HFF-Myc (cell line): Measurements from ENCODE around the gene ATP4A.
A peak's percentile ranks its signal among the peaks of the same experiment; 100 is the strongest.
"Not testable (repeated sequence)": the region's sequence is repeated elsewhere in the genome, so short reads cannot be mapped to it uniquely, and the experiment has no call there.

Experiments used
- DNase-seq: peaks from one replicate; pipeline ENCODE4 v3.0.0-alpha.2; 2011; ENCODE audit warnings: low read depth; ENCODE audit errors: extremely low read depth
- H3K4me3 ChIP-seq: replicated peaks from 2 replicates; pipeline ENCODE4 v1.5.1; 2011; ENCODE audit warnings: low read depth, mild to moderate bottlenecking, control low read depth, low read length
- TF ChIP-seq, protein P1 (sequence below): IDR thresholded peaks from 2 replicates; pipeline ENCODE4 v1.5.1; 2012; ENCODE audit warnings: mild to moderate bottlenecking, low read depth, low read length, control low read depth; ENCODE audit errors: missing control alignments

Gene ATP4A

DNA sequence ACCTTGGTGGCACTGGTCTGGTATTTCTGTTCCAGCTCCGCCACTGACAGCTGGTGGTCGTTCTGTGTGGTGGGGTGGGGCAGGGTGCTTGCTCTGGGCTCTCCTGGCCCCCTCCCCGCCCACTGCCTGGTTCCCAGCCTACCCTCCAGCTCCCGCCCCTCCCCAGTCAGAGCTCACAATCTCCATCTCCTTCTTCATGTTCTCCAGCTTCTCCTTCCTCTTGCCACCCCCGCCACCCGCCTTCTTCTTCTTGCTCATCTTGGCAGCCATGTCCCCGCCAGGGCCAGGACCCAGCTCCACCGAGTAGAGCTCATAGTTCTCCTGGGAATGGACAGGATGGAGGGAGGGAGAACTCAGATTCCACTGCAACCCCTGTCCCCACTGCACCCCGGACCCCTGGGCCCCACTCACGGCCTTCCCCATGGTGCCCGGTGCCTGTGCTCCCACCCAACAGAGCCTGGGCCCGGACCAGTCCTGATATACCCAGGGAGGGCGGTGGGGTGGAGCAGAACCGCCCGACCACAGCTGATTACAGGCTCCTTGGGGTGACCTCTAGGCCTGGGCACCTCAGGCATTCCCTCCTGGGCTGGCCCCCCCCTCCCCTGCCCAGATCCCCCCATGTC, at the start of gene ATP4A:
ATP4A (minus strand) TSS at position 452 of the 623 bp plus-strand sequence; CDS start at position 423, 29 bp downstream.
- no peak within 1 kb of the TSS for H3K4me3 ChIP-seq
- TF ChIP-seq, protein P1, sequence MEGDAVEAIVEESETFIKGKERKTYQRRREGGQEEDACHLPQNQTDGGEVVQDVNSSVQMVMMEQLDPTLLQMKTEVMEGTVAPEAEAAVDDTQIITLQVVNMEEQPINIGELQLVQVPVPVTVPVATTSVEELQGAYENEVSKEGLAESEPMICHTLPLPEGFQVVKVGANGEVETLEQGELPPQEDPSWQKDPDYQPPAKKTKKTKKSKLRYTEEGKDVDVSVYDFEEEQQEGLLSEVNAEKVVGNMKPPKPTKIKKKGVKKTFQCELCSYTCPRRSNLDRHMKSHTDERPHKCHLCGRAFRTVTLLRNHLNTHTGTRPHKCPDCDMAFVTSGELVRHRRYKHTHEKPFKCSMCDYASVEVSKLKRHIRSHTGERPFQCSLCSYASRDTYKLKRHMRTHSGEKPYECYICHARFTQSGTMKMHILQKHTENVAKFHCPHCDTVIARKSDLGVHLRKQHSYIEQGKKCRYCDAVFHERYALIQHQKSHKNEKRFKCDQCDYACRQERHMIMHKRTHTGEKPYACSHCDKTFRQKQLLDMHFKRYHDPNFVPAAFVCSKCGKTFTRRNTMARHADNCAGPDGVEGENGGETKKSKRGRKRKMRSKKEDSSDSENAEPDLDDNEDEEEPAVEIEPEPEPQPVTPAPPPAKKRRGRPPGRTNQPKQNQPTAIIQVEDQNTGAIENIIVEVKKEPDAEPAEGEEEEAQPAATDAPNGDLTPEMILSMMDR, result no peak
- DNase-seq, result no peak

DNA sequence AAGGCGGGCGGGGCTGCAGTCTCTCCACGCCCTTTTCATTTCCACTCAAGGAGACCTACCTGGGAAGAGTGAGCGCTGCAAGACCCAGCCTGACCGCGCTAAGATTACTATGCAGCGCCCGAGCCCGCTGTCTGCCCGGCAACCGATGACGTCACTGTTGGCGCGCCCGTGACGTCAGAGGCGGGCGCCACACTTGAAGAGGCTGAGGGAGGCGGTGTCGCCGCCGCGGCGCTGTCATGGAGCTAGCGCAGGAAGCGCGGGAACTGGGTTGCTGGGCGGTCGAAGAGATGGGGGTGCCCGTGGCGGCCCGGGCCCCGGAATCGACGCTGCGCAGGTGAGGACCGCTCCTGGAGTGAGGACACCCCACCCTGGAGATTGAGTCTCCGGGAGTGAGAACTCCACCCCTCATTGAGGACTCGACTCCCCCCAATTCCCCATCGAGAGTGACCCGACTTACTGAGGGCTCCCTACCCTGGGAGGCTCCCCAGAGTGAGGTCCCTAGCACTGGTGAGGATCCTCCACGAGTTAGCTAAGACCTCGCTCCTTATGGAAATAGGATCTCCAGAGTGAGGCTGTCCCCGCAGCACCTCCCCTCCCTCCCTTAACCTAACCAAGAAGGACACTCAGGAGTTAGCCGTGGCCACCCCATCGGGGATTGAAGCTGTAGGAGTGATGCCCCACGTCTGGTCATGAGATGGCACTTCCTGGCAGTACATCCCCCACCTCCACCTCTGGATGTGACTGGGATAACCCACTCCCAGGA, 49.3 kb upstream of the ATP4A start, which contains the start of gene HAUS5:
HAUS5 (plus strand) TSS at position 177 of the 763 bp plus-strand sequence; CDS start at position 237, 60 bp downstream.
- H3K4me3 ChIP-seq, result peak within 1 kb of the TSS; percentile 73
- TF ChIP-seq, protein P1, result no peak
- peak; percentile 68 for DNase-seq

DNA sequence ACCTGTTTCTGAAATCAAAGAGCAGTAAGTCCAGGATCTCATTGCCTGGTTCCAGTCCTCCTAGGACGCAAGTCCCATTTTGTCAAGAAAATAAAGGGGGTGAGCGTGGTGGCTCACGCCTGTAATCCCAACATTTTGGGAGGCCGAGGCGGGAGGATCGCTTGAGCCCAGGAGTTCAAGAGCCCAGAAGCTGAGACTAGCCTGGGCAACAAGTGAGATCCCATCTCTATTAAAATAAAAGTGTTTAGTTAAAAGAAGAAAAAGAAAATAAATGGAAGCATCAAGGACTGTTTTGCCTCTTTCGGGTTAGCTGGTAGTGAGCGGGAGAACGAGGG, 48.7 kb upstream of the ATP4A start:
- peak overlapping the region; percentile 73 for H3K4me3 ChIP-seq
- DNase-seq, result no peak
- TF ChIP-seq, protein P1, result no peak

DNA sequence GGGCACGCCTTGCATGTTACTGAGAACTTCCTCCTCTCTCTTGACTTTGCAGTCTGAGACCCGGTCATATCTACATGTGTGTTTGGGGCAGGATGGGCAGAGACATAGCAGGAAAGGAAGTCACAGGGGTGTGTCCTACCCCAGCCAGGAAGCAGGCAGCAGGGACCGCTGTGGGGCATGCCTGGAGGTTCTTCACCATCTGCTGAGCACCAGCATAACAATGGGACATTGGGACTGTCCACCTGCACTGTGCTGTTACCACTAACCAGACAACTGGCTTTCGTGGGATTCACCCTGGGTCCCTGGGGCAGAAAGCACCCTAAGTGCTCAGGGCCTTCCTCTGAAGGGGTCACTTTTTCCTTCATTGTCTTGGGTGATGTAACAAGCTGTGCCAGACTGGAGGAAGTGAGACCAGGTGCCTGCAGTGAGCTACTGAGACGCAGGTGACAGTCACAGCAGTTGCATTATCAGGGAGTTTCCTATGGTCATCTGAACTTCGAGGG, 46.4 kb upstream of the ATP4A start:
- TF ChIP-seq, protein P1, result no peak
- H3K4me3 ChIP-seq, result no peak overlapping the region
- DNase-seq, result no peak

DNA sequence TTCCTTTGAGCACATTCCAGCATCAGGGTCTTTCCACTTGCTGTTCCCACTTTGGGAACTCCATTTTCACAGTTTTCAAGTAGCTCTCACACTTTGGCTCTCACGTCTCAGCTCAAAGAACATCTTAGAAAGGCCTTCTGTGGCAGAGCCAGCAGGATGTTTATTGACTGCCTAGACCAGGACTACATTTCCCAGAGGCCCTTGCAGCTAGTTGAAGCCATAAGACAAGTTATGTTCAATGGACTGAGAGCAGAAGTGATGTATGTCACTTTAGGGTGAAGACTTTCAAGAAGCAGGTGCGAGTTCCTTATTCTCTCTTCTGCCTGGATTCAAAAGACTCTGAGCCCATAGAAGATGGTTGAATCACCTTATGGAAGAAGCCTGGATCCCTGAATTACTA, 44.8 kb upstream of the ATP4A start:
- no peak overlapping the region for H3K4me3 ChIP-seq
- no peak for DNase-seq
- TF ChIP-seq, protein P1, result no peak

DNA sequence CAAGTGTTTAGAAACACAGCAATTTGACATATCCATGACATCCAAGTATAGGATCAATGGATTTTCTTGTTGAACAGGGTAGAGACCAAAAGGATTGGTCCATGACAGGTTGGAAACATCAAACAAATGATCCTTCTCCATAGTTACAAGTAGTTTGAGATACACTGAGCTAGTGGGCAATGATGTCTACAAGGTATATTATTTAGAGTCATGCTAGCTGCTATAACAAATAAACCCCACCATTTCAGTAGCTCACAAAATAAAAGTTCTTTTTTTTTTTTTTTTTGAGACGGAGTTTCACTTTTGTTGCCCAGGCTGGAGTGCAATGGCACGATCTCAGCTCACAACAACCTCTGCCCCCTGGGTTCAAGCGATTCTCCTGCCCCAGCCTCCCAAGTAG, 44.2 kb upstream of the ATP4A start:
- H3K4me3 ChIP-seq, result no peak overlapping the region
- TF ChIP-seq, protein P1, result no peak

DNA sequence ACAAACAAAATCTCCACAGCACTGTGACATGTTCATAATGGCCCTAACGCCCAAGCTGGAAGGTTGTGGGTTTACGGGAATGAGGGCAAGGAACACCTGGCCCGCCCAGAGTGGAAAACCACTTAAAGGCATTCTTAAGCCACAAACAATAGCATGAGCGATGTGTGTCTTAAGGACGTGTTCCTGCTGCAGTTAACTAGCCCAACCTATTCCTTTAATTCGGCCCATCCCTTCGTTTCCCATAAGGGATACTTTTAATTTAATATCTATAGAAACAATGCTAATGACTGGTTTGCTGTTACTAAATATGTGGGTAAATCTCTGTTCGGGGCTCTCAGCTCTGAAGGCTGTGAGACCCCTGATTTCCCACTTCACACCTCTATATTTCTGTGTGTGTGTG, 43.7 kb upstream of the ATP4A start:
- not testable (repeated sequence) for H3K4me3 ChIP-seq, DNase-seq

More for the DNA sequence above, 44.2 kb upstream of the ATP4A start:
- DNase-seq, result no peak

DNA sequence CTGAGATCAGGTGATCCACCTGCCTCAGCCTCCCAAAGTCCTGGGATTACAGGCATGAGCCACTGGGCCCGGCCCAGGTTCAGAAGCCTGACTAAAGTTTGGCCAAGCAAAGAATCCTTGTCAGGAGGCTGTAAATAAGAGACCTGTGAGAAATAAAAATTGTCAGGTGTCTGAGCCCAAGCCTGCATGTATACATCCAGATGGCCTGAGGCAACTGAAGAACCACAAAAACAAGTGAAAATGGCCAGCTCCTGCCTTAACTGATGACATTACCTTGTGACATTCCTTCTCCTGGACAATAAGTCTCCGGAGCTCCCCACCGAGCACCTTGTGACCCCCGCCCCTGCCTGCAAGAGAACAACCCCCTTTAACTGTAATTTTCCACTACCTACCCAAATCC, 41.0 kb upstream of the ATP4A start:
- DNase-seq, H3K4me3 ChIP-seq: not testable (repeated sequence)
